ENCODE measurements around the gene GMCL2. TPM values are rescaled to one million over a fixed set of nuclear protein-coding genes. Genes with fewer than 3 reads are reported as not detected.
A peak's percentile ranks its signal among the peaks of the same experiment; 100 is the strongest.

Gene GMCL2
- total RNA-seq, 4 donors from 2014 or later = not detected

- intact Hi-C loops (cut with DNase I; ENCODE audit: low total_unique reads) (no loop called here), in situ Hi-C loops (cut with MboI; ENCODE audit: low pct_ligation_motif_present in 1 of 4, low pct_unique_long_range_greater_than_20kb in 1 of 4, low sequenced_read_pairs in 3 of 4) (no loop called here)
- Histone ChIP-seq H3K4me1 (peaks cover 36 to 64% (median 47%) of the 10 kb centered on the region in 4 donors), H3K4me3 (peak overlapping the region in 1 of 4 donors; percentile 93), H3K27me3 (no peaks in the 10 kb centered on the region), H3K36me3 (peaks cover 0 to 36% (median 19%) of the 10 kb centered on the region in 4 donors), H3K27ac (peak overlapping the region; percentile 99), H3K9me3 (no peaks in the 10 kb centered on the region)
- TF ChIP-seq EP300 (IDR thresholded peaks at IDR 0.05; ENCODE audit: low read depth) (peak; percentile 8), POLR2AphosphoS5 (IDR thresholded peaks at IDR 0.05) (peak; percentile 82 to 92 (median 91)), POLR2A (IDR thresholded peaks at IDR 0.05) (peak; percentile 91), CTCF (IDR thresholded peaks at IDR 0.05) (no peak)
- WGBS, 2 donors (ENCODE audit: low coverage in 1 of 2) = 38% methylated on average over 5 of the region's 5 CpGs; no CpG with 5 or more reads in 1 of the 2 donors
- DNase-seq = peak; percentile 84
Observed at GRCh38 chr5:178207183-178207916, 20.2 kb upstream of the GMCL2 start.

- H3K9me3 ChIP-seq = no peaks in the 10 kb centered on the region
- DNase-seq = no peak
- H3K27ac ChIP-seq = peak overlapping the region; percentile 99
- H3K36me3 ChIP-seq = peaks cover 0 to 32% (median 12%) of the 10 kb centered on the region in 4 donors
- TF ChIP-seq CTCF (IDR thresholded peaks at IDR 0.05) (no peak), POLR2AphosphoS5 (IDR thresholded peaks at IDR 0.05) (peak in 1 of 3 donors; percentile 28), POLR2A (IDR thresholded peaks at IDR 0.05) (no peak), EP300 (IDR thresholded peaks at IDR 0.05; ENCODE audit: low read depth) (no peak)
- WGBS, 2 donors (ENCODE audit: low coverage in 1 of 2) = 7 to 17% methylated on average over 4 to 12 of the region's 12 CpGs
- H3K4me1 ChIP-seq = peaks cover 36 to 63% (median 48%) of the 10 kb centered on the region in 4 donors
- no peaks in the 10 kb centered on the region for H3K27me3 ChIP-seq
- peak overlapping the region in 3 of 4 donors; percentile 93 to 99 (median 98) for H3K4me3 ChIP-seq
- intact Hi-C loops (cut with DNase I; ENCODE audit: low total_unique reads) (no loop called here), in situ Hi-C loops (cut with MboI; ENCODE audit: low pct_ligation_motif_present in 1 of 4, low pct_unique_long_range_greater_than_20kb in 1 of 4, low sequenced_read_pairs in 3 of 4) (no loop called here)
Observed at GRCh38 chr5:178206166-178207101, 19.3 kb upstream of the GMCL2 start.

GRCh38 chr5:178205749-178206047 lies 18.5 kb upstream of the GMCL2 start:
- in situ Hi-C loops (cut with MboI; ENCODE audit: low pct_ligation_motif_present in 1 of 4, low pct_unique_long_range_greater_than_20kb in 1 of 4, low sequenced_read_pairs in 3 of 4) (no loop called here), intact Hi-C loops (cut with DNase I; ENCODE audit: low total_unique reads) (no loop called here)
- 0 to 3% methylated on average over 4 to 5 of the region's 5 CpGs for WGBS, 2 donors (ENCODE audit: low coverage in 1 of 2)
- Histone ChIP-seq H3K36me3 (peaks cover 0 to 24% (median 7%) of the 10 kb centered on the region in 4 donors), H3K27me3 (no peaks in the 10 kb centered on the region), H3K9me3 (no peaks in the 10 kb centered on the region), H3K4me3 (peak overlapping the region; percentile 93 to 99 (median 96)), H3K4me1 (peaks cover 36 to 56% (median 47%) of the 10 kb centered on the region in 4 donors), H3K27ac (peak overlapping the region; percentile 99)
- no peak for DNase-seq
- no peak for TF ChIP-seq POLR2A (IDR thresholded peaks at IDR 0.05)
- no peak for TF ChIP-seq POLR2AphosphoS5 (IDR thresholded peaks at IDR 0.05)
- TF ChIP-seq EP300 (IDR thresholded peaks at IDR 0.05; ENCODE audit: low read depth) = no peak
- TF ChIP-seq CTCF (IDR thresholded peaks at IDR 0.05) = no peak

Measured in transverse colon (tissue), 4 donors.